NCI-H2171 (cell line): Measurements from ENCODE around the gene CHST11.

Experiments
- DNase-seq: peaks from one replicate; lab custom pipeline; 2025; lab: John Stamatoyannopoulos, UW

Gene CHST11

DNA sequence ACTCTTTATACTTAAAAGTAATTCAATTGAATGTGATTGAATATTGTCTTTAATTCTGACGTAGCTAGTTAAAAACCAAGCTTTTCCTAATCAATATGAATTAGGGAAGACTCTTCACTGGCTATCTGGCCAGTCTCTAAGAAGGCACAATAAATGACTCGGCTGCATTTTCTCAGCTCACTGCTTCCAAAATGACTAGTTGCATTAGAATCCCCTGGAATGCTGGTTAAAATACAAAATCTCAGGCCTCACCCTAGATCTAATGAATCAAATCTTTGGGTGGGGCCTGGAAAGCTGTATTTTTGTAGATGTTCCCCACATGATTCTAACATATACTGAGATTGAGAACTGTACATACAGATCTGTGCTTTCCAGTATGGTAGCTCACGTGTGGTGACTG is 242.1 kb downstream of the CHST11 start:
- no peak for DNase-seq

DNA sequence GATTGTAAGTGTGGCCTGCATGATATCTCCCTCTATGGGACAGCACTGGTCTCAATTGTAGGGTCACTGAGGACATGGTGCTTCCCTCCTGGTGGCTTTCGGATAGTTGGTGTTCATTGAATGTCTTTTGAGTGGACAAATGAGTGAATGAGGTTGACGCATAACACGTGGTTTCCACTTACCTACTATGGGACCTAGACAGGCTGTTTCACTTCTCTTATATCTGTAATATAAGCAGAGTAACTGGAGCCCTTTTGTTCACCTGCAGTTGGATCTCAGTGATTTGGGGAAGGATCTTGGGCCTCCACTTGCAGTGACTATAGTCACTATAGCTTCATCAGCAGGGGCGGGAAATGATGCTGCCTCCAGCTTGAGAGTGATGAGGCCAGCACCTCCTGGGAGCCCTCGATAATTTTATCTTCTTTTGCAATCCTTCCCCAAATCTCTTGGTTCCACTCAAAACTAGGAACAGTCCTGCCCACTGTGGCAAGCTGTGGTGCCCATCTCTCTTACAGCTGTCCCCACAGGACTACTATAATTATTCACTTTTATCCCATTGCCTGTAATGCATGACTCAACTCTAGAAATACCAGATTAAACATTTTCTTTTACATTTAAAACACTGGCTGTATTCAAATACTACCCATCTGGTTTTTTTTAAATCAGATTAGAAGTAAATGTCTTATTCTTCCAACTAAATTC is 242.9 kb downstream of the CHST11 start:
- no peak for DNase-seq

DNA sequence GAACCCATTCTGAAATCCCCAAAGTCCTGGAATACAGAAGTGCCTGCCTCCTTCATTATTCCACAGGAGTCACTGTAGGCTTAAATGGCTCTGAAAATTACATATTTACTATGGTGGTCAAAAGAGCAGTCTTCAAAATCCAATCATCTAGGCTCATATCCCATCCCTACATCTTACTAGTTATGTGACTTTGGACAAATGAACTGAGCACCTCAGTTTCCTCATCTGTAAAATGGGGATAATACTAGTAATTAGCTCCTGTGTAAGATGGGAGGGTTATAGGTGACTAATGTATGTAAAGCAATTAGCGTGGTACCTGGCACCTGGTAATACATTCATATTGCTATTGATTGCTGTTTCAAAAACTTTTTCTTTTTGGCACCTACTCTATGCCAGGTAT is 243.6 kb downstream of the CHST11 start:
- no peak for DNase-seq

DNA sequence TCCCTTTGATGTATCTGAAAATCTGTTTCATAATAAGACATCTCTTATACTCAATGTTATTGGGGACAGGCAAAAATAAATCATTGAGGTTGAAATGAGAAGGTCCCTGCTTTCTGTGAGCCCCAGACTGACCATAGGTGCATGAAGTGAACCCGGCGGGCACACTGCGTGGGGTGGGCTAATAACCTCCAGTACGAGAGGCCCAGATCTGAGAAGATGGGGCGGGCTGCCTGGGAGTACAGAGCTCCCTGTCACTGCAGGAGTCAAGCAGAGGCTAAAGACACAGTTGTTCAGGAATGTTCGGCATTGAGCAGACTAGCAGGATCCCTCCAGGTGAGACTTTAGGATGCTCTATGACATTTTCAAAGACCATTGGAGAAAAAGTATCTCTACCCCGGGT is 244.6 kb downstream of the CHST11 start:
- DNase-seq, result no peak

DNA sequence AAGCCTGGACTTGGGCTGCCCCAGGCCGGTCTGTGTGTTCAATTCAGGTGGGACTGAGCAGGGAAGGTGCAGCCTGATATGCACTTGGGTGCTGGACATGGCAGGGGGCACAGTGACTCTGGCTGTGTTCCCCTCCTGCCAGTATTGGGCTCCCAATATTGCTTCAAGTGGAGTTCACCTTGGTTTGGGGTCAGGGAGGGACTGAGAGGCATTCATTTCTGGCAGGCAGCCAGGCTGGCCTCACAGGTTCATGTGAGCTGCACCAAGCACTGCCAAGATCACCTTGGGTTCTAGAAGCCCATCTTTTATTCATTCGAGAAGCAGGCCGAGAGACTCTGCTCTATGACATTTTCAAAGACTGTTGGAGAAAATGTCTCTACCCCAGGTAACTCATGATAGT is 245.0 kb downstream of the CHST11 start:
- no peak for DNase-seq

DNA sequence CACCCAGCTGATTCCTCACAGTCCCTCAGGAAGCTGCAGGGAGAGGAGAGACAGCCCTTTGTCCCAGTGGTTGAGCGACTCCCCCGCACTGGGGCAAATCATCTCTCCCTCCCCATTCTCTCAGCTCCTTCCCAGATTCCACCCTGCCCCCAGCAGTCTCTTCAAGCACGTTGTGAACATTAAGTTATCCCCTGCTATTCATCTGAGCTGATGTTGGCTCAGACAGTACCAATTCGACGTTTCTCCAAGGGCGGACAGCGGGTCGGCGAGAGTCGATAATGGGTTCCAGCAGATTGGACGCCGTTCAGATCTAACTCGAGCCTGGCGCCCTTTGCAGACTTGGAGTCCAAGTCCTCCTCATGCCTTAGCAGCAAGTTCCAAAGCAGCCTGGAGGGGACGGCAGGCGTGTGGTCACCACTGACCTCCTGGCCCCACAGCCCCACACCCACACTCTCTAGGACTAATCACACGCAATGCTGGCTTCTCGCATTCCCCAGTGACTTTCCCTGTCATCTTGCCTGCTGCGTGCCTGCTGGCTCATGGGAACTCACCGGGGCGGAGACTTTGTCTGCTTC is 245.9 kb downstream of the CHST11 start:
- no peak for DNase-seq

DNA sequence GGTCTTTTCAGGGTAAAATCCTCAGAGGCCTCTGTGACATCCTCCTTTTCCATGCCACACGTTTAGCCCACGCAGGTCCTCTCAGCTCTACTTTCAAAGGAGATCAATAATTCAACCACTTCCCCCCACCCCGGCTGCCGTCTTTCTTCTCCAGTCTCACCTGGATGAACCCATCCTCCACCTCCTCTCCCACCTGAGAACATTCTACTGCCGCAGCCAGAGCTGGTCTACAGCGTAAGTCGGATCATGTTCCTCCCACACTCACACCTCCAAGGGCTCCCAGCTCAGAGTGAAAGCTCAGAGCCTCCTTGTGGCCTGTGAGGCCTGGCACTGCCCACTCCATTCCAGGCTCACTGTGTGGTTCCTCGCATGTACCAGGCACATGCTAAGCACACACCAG is 246.6 kb downstream of the CHST11 start:
- no peak for DNase-seq

DNA sequence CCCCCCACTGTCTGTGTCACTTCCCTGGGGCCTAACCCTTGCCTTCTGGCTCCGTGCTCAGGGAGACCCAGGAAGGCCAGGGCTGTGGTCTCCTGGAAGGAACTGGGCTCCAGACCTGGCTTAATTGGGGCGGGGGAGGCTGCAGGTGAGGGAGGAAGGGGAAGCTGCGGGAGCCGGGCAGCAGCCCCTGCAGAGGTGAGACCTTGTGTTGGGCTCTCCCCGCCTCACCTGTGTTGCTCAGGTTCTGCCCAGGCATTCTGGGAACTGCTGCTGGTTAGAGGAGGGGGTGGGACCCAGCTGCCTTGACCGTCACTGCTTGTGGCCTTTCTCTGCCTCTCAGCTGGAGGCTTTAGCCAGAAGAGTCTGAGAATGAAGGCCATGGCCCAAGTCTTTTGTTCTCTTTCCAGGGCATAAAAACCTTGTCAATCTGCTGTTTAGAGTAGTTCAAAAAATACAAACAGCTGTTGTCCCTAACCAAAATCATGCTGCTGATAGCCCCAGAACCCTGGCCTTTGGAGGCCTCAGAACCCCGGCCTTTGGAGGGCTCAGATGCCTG is 247.6 kb downstream of the CHST11 start:
- no peak for DNase-seq

DNA sequence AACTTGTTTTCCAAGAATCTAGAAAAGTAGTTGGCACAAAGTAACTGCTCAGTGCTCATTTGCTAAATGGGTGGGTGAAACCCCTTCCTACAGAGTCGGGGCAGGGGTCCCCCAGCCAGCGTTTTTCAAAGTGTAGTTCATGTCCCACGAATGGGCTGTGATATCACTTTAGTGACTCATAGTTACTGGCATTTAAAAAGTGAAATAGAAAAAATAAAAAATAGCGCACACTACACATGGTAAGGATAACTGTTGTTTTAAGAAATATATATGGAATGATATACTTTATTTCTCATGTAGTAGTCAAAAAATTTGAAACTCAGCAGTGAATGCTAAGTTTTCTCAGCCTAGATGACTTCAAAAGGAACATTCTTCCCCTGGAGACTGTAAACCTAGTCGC is 250.4 kb downstream of the CHST11 start:
- no peak for DNase-seq

DNA sequence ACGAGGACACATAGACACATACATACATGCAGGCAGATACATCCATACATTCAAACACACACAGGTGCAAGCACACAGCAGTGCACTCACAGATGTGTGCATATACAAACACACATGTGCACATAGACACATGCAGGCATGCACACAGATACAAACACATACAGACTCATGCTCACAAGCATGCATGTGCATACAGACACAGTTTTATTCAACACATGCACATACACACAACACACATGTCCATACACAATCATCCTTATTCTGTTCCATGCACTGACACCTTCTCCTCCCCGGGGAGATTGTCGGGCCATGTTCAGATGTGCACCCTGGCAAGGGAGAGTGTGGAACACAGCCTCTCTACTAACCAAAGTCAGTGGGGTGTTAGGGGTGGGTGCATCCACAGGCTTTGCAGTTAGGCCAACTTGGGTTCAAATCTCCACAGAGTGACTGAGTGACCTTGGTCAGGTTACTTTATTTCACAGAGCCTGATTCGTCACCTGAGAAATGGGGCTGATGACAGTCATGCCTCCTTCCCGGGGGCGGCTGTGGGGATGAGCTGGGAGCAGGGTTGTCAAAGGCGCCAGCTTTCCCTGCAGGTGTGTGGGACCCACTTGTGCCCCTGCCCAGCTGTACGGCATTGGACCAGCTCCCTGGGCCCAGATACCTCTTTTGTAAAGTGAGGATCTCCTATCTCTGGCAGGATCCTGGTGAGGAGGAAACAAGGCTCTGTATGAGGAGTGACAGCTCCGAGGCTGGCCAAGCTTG is 251.2 kb downstream of the CHST11 start:
- no peak for DNase-seq

DNA sequence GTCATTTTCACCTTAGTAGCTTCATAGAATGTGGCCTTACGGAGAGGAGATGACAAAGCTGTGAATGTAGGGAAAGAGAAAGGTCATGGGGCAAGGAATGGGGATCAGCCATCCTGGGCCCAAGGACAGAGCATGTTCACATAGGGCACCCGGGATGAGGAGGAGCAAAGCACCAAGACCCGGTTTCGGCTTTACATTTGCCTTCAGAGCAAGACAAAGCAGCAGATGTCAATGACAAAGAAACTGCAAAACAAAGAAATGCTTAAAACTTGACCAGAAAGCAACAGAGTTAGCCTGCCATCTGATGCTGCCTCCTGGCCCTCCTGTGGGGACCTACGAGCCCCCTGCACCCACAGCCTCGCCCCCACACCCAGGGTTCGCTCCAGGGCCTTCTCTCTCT is 252.1 kb downstream of the CHST11 start:
- DNase-seq, result no peak

DNA sequence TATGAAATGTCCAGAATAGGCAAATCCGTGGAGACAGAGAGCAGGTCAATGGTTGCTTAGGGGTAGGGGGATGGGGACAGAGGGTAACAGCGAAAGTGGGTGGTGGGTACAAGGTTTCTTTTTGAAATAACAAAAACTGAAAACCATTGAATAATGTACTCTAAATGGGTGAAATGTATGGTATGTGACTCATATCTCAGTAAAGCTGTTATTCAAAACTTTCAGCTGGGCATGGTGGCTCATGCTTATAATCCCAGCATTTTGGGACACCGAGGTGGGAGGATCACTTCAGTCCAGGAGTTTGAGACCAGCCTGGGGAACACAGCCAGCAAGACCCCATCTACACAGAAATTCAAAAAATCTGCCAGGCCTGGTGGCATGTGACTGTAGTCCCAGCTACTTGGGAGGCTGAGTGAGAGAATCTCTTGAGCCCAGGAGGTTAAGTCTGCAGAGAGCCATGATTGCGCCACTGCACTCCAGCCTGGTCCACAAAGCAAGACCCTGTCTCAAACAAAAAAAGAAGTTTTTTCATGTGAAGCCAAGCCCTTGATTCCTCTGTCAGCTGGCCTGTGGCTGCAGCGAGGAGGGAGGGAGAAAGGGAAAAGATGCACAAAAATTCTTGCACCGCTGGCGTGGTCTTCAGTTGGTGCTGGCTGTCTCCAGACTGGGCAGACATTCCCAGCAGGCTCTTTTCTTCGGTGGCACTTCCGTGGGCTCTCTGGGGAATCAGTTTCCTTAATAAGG is 253.1 kb downstream of the CHST11 start:
- no peak for DNase-seq

DNA sequence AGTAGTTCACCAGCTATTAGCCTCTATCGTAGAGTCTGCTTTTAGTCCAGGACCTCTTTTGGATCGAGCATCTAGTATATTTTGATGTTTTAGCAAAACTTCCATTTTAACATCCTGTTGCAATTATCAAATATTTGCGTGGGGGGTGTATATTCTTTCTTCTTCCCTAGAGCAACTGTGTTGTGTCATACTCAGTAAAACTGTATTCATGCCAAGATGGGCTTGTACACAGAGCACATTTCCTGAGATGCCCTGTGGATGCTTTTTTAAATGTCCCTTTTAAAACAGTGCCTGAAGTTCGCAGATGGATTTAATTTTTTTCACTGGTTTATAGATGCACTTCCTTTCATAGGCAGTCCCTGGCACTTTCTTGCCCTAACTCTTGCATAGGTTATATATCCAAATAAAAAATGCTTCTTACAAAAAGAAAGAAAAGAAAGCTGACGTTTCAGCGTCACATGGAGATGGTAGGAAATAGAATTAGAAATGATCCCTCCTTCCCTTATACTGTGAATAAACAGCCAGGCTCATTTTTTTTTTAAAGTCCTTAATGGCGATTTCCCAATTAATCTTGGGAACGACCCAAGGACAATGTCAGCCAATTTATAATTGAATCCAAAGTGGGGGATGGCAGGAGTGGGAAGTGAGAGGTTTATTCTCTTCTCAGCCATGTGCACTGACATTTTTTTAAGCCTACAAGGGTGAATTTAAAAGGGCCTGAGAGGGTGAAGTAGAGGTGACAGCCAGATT is 254.4 kb downstream of the CHST11 start:
- no peak for DNase-seq

DNA sequence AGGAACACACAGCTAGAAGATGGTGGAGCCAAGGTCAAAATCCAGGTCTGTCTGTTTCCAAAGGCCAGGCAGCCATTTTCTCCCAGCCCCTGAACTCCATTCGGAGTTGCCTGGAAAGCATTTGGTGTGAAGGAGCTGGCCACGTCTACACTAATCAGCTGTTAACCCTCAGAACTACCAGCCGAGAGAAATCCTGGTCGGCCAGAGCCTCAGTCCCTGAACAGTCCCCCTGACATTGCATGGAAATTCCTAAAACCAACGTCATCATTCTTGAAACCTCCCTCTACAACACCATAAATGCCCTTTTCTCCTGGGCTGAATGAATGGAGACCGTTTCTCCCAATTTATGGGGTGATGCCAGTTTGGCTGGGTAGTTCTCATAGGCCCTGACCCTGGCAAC is 255.7 kb downstream of the CHST11 start:
- DNase-seq, result no peak

DNA sequence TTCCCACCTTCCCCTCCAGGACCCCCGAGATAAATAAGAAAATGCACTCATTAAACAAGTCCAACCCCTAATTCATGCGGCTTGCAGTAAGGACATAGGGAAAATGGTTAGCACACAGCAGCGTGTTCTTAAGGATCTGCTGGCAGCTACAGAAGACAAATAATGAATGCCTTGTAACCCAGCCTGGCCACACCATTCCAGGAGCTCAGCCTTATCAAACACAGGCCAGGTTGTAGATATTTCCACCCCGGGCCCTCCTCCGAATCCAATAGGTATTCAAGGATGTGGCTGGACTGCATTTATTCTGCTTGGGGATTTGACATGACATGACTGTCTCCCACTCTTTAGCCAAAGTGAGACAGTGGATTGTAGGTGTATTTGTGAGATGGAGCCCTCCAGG is 256.2 kb downstream of the CHST11 start:
- DNase-seq, result no peak

DNA sequence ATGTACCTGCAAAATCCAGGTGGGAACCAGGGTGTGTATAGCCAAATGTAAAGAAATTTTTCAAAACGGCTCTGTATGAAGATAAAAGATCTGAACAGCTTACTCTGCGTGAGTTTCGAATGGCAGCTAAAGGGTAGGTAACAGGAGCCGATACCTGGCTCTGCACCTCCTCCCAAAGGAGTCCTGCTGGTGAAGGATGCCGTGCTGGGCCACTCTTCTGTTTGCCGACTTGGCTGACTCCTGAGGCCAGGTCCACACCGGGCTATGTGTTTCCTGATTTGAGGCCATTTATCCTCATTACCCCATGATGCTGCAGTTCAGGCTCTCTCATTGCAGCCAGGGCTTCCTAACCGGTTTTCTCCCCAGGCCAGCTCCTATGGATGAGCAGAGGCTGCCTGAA is 256.7 kb downstream of the CHST11 start:
- no peak for DNase-seq

DNA sequence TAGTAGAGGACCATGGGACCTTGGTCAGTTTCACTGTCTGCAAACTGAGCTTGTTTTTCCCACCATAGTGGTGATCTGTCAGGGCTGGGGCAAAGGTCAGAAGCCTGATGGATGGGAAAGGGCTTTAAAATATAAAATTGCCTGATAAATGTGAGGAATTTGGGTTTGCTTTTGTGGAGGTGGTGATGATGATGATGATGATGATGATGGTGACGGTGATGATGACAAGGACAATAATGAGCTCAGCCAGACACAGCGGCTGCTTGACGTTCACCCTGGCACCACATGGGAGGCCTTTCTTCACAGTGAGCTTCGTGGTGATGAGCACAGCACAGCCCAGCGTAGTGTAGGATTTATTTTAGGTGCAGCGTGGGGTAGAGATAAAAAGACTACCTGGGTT is 257.6 kb downstream of the CHST11 start:
- DNase-seq, result no peak

DNA sequence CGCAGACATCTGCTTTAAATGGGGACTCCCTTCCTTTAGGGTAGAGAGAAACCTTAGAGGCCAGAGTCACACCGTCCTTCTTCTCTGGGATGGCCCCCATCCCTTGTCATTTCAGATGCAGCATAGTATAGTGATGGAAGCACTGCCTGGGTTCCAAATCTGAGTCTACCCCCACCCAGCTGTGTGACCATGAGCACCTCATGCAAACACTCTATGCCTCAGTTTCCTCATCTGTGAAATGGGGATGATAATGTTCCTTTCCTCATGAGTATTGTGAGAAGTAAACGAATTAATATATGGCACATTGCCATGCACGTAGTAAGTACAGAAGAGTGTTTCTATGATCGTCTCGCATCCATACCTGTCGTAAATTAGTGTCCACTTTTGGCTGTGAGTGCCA is 259.4 kb downstream of the CHST11 start:
- no peak for DNase-seq

DNA sequence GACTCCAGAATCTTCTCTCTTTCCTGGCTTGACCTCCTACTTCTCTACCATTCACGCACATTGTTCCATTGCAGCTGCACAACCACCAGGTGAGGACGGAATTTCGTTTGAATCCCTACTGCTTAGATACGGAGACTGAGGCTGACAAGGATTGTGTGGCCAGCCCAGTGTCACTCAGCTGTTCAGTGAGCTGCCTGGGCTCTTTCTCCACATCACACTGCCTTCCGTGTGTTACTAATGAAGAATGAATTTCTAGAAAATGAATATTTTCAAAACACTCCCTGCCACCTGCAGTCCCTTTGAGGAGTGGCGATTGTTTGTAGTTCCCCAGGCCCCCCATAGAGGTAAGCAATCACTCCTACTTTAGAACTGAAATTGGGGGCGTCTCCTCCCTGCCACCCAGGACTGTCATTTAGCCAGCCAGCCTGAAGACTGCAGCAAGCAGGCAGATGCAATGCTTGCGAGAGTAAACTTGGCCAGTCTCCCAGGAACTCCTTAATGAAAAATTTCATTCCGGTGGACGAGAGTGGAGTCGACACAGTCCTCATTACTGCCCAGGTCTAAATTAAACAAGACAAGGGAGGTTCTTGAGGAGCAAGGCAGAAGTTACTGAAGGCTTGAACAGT is 261.7 kb downstream of the CHST11 start:
- DNase-seq, result no peak

DNA sequence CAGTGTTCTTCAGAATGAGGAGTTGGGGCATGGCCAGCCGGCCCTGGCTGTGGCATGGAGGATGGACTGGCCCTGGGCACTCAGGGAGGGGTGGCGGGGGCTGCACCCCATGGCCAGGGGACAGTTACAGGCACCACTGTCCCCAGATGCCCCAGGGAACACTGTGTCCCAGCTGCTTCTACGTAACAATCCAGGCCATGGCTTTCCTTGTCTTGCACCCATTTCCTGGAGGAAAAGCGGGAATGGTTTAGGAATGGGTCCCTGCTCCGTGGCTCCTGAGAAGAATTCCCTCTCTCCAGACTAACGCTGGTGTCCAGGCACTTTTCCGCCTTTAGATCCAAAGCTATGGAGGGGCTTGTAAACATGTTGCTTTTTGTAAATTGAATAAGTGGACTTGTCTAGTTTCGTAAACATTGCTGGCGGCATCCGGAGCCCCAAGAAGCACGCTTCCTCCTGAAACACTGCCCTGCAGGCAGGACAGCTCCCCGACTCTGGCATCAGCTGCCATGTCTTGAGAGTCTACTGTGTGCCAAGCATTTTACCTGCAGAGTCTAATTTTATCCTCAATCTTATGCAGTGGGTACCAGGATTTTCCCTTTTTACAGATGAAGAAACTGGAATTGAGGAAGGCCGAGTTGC is 263.1 kb downstream of the CHST11 start:
- no peak for DNase-seq
